ENCODE data around the gene ATP5PD.
A peak's percentile ranks its signal among the peaks of the same experiment; 100 is the strongest.
"Not testable (repeated sequence)": the region's sequence is repeated elsewhere in the genome, so short reads cannot be mapped to it uniquely, and the experiment has no call there.

The ATP5PD gene

DNA sequence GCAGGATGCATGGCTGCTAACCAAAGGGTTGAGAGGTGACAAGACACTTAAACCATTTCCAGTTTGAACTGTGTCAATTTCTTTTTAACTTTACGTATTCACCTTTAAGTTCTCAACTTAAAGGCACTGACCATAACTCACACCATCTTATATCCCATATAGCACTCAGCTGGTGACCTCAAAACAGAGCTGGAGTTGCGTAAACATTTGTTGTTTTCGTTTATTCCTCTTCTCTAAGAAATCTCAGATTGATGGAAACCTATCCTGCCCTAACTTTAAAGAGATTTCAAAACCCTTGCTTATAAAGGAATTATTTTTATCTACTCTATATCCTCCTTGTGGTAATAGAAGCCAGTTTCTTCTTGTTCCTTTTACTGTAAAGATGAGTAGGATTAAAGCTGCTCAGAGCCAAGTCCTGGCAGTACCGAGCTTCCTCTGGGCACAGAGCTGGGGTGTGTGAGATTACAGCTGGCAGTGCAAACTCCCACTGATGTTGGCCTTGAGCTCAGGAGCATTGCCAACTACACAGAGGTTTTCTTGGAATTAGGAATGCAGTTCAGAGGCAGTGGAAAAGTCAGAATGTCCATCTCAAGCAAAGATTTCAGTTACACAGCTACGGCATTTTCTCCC lies 1.6 kb upstream of the ATP5PD start:
- no peak for DNase-seq

- DNase-seq: peak; percentile 40
Observed at GRCh38 chr17:75047398-75048098, 779 bp upstream of the ATP5PD start.

- DNase-seq: not testable (repeated sequence)
Observed at GRCh38 chr17:75045946-75046406, 793 bp downstream of the ATP5PD start.

- DNase-seq: no peak
Observed at GRCh38 chr17:75044716-75045115, 2.1 kb downstream of the ATP5PD start.

GRCh38 chr17:75043789-75044188 lies 3.0 kb downstream of the ATP5PD start:
- DNase-seq: not testable (repeated sequence)

DNA sequence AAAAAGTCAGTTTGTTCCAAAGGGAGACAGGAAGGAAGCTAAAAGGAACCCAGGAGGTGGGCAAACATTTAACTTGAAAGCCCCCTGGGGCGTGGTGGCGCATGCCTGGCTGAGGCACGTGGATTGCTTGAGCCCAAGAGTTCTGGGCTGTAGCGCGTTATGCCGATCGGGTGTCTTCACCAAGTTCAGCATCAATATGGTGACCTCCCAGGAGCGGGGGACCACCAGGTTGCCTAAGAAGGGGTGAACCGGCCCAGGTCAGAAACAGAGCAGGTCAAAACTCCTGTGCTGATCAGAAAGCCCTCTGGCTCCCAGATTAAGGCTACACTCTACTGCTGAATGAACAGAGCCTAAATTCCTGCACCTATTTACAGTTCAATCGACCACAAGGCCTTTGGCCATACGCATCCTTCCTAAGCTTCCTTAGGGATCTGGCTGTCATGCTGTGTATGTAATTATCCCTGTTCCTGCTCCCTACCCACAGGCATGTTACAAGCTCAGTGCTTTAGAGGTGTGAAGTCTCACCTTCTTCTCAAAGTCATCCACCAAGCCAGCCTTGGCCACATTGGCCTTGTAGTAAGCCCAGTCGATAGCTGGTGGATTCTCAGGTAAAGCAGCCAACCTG lies 5.0 kb downstream of the ATP5PD start:
- no peak for DNase-seq

- DNase-seq: no peak
Observed at GRCh38 chr17:75039238-75039637, 7.5 kb downstream of the ATP5PD start.

- DNase-seq: peak; percentile 85
Observed at GRCh38 chr17:75036643-75037268, 10.0 kb downstream of the ATP5PD start.

- peak; percentile 80 for DNase-seq
Observed at GRCh38 chr17:75034236-75034908, 12.4 kb downstream of the ATP5PD start.

GRCh38 chr17:75033346-75034235 lies 13.2 kb downstream of the ATP5PD start:
- peak; percentile 84 for DNase-seq

GRCh38 chr17:75032720-75033280 lies 14.0 kb downstream of the ATP5PD start:
- no peak for DNase-seq

DNA sequence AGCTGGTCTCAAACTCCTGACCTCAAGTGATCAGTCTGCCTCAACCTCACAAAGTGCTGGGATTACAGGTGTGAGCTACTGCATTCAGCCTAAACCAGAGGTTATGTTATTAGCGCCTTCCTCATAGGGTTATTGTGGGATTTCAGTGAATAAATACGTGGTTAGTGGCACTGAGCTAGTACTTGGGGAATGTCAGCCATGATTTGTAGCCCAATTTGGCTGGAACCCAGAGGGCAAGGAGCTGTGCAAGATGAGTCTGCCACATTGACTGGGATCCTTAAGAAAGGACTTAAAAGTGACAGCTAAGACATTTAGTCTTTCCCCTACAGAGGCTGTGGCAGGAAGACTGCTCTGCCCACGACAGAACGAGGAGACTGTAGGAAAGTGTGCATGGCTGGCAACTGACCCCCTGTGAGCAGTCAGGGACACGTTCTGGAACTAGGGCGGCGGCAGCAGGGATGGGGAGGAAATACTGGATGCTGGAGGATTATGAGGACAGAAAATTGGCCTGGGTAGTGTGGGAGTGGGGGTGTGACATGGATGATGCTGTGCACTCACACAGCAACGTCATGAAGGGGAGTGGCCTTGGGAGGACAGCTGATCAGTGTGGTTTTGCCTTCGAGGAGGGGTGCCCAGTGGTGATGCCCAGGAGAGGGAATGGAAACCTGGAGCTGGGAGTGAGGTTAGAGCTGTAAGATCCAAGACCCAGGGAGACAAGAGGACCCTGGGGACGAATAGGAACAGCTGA lies 14.6 kb downstream of the ATP5PD start:
- DNase-seq: peak; percentile 60

DNA sequence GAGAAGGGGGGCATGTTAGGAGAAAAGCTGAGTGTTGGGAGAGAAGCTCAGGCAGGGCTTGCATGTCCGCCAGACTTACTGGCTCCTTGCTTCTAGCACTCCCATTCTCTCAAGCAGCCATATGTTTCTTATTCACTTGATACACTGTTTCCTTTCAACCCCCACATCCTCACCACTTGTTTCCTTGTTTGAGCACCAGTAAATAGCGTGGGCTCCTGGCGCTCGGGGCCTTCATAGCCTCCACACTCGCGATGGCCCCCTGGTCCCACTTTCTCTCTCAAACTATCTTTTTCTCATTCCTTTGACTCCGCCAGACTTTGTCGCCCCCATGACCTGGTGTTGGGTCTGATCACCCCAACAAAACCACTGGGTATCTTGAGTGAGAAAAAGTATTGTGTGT lies 16.6 kb downstream of the ATP5PD start:
- no peak for DNase-seq

- not testable (repeated sequence) for DNase-seq
Observed at GRCh38 chr17:75026650-75027049, 20.1 kb downstream of the ATP5PD start.

GRCh38 chr17:75025398-75025734 lies 21.4 kb downstream of the ATP5PD start:
- DNase-seq: not testable (repeated sequence)

GRCh38 chr17:75024686-75025397 lies 21.9 kb downstream of the ATP5PD start:
- no peak for DNase-seq

DNA sequence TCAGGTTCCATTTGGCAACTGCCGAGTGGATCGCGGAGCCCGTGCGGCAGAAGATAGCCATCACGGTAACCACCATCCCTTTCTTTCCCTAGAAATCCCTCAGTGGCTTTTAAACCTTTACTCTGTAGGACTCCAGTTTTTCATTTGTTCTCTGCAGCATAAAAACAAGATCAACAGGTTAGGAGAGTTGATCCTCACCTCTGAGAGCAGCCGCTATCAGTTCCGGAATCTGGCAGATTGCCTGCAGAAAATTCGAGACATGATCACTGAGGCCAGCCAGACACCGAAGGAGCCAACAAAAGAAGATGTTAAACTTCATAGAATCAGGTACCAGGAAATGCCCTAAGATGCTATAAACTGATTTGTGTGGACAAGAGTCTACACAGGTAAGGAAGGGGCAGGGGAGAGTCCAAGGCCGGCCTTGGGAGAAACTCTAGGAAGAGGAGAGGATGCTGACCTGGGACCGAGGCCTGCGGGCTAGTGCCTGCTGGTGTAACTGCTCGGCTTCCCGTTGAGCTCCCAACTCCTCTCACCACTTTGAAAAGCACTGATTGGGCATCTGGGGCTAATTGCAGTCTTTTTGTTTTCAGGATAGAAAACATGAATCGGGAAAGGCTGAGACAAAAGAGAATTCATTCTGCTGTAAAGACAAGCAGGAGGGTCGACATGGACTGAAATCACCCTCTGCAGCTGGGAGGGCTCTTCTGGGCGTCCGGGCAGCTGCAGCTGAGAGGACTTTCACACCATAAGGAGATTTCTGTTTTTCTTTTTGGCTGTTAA lies 26.2 kb downstream of the ATP5PD start:
- DNase-seq: no peak

DNA sequence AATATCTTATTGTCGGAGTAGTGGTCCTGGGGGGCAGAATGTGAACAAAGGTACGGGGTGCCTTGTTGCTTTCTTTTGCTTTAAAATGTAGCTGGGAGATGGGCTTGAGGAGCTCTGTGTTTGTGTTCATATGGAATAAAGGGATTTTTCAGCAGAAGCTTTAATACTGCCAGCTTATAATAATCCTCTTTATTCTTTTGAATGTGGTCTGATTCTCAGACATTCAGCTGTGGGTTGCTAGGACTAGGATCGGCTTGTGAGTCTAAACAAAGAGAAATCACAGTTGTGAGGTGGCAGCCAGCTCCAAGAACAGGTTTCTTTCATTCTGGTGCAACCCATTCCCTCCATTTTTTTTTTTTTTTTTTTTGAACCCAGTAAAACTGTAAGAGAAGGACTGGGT lies 27.1 kb downstream of the ATP5PD start:
- DNase-seq: no peak

- no peak for DNase-seq
Observed at GRCh38 chr17:75019146-75019545, 27.6 kb downstream of the ATP5PD start.
